ENCODE data around the gene SLC22A12. TPM values are rescaled to one million over a fixed set of nuclear protein-coding genes. Genes with fewer than 3 reads are reported as not detected.

The SLC22A12 gene
- total and polyA plus RNA-seq, 2 experiments from 2014 or later = not detected

DNA sequence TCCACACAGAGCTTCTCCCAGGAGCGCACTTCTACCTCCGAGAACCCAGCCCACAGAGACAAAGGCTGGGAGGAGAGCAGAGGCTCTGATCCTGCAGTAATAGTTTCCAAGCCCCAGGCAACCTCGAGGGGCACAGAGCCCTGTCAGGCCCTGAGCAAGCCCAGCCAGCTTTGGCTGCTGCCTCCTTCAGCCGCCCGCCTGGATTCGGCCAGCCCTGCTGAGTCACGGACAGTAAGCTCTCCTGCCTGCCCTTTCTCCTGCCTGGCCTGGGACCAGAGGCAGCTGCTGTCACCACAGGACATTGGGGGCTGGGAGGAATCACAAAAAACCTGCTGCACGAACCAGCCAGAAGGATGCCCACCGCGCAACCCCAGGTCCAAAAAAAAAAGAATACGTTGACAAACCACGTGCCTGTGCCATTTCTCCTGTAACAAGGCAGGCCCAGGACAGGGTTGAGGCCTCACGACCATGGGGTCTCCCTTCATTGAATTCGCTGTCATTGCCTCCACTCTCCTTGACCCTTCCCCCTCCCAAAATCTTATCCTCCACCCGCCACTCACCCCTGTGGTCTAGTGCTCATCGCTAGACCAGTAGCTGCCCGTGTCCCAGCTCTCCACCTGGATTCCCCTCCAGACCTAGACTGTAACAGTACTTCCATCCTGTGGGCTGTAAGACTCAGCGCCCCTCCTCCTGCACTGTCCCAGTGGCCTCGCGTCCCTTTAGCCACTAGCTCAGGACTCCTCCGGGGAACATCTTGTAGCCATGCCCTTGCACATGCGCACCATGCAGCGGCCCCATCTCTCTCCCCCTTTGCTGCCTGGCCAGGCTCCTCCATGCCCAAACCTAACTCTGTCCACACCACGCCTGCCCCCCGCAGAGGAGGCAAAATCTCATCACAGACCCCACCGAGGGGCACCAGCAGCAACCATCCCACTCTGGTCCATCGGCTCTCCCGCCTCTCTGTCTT is 7.4 kb upstream of the SLC22A12 start:
- Histone ChIP-seq H3K36me3 (no peaks in the 10 kb centered on the region), H3K27me3 (no peaks in the 10 kb centered on the region), H3K27ac (no peak overlapping the region), H3K9me3 (ENCODE audit: low read depth) (no peaks in the 10 kb centered on the region), H3K4me1 (ENCODE audit: low read depth) (no peaks in the 10 kb centered on the region), H3K4me3 (no peak overlapping the region)
- DNase-seq (ENCODE audit: low read depth in 1 of 2, low spot score in 1 of 2) = peak in 1 of 2 donors; percentile 54
- TF ChIP-seq, protein P1, sequence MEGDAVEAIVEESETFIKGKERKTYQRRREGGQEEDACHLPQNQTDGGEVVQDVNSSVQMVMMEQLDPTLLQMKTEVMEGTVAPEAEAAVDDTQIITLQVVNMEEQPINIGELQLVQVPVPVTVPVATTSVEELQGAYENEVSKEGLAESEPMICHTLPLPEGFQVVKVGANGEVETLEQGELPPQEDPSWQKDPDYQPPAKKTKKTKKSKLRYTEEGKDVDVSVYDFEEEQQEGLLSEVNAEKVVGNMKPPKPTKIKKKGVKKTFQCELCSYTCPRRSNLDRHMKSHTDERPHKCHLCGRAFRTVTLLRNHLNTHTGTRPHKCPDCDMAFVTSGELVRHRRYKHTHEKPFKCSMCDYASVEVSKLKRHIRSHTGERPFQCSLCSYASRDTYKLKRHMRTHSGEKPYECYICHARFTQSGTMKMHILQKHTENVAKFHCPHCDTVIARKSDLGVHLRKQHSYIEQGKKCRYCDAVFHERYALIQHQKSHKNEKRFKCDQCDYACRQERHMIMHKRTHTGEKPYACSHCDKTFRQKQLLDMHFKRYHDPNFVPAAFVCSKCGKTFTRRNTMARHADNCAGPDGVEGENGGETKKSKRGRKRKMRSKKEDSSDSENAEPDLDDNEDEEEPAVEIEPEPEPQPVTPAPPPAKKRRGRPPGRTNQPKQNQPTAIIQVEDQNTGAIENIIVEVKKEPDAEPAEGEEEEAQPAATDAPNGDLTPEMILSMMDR (IDR thresholded peaks at IDR 0.05; ENCODE audit: low read depth, low read length) = no peak

GRCh38 chr11:64585150-64585549 is 5.9 kb upstream of the SLC22A12 start:
- no peak for DNase-seq (ENCODE audit: low read depth in 1 of 2, low spot score in 1 of 2)
- Histone ChIP-seq H3K36me3 (no peaks in the 10 kb centered on the region), H3K27me3 (no peaks in the 10 kb centered on the region), H3K9me3 (ENCODE audit: low read depth) (no peaks in the 10 kb centered on the region), H3K27ac (no peak overlapping the region), H3K4me3 (no peak overlapping the region), H3K4me1 (ENCODE audit: low read depth) (no peaks in the 10 kb centered on the region)
- TF ChIP-seq, protein P1 (IDR thresholded peaks at IDR 0.05; ENCODE audit: low read depth, low read length) = no peak

DNA sequence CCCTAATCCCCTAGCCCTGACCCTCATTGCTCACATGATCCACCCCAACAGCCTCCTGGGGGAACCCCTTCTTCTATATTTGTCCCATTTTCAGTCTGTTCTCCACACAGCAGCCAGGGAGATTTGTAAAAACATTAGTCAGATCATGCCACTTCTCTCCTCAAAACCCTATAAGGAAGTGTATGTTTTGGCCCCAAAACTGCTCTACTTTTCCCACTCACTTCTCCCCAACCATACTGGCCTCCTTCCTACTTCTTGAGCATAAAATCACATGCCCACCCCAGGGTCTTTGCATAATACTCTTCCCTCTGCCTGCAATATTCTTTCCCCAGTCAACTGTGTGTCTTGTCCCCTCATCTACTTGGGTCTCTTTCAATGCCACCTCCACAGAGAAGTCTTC is 4.7 kb upstream of the SLC22A12 start:
- no peak overlapping the region for H3K4me3 ChIP-seq
- H3K36me3 ChIP-seq = no peaks in the 10 kb centered on the region
- H3K27ac ChIP-seq = no peak overlapping the region
- no peaks in the 10 kb centered on the region for H3K4me1 ChIP-seq (ENCODE audit: low read depth)
- no peaks in the 10 kb centered on the region for H3K27me3 ChIP-seq
- H3K9me3 ChIP-seq (ENCODE audit: low read depth) = no peaks in the 10 kb centered on the region
- no peak for DNase-seq (ENCODE audit: low read depth in 1 of 2, low spot score in 1 of 2)
- TF ChIP-seq, protein P1 (IDR thresholded peaks at IDR 0.05; ENCODE audit: low read depth, low read length) = no peak

GRCh38 chr11:64588701-64589100 is 2.3 kb upstream of the SLC22A12 start:
- H3K9me3 ChIP-seq (ENCODE audit: low read depth) = no peaks in the 10 kb centered on the region
- no peaks in the 10 kb centered on the region for H3K36me3 ChIP-seq
- TF ChIP-seq, protein P1 (IDR thresholded peaks at IDR 0.05; ENCODE audit: low read depth, low read length) = no peak
- H3K4me3 ChIP-seq = no peak overlapping the region
- H3K4me1 ChIP-seq (ENCODE audit: low read depth) = no peaks in the 10 kb centered on the region
- H3K27ac ChIP-seq = no peak overlapping the region
- H3K27me3 ChIP-seq = no peaks in the 10 kb centered on the region
- no peak for DNase-seq (ENCODE audit: low read depth in 1 of 2, low spot score in 1 of 2)

DNA sequence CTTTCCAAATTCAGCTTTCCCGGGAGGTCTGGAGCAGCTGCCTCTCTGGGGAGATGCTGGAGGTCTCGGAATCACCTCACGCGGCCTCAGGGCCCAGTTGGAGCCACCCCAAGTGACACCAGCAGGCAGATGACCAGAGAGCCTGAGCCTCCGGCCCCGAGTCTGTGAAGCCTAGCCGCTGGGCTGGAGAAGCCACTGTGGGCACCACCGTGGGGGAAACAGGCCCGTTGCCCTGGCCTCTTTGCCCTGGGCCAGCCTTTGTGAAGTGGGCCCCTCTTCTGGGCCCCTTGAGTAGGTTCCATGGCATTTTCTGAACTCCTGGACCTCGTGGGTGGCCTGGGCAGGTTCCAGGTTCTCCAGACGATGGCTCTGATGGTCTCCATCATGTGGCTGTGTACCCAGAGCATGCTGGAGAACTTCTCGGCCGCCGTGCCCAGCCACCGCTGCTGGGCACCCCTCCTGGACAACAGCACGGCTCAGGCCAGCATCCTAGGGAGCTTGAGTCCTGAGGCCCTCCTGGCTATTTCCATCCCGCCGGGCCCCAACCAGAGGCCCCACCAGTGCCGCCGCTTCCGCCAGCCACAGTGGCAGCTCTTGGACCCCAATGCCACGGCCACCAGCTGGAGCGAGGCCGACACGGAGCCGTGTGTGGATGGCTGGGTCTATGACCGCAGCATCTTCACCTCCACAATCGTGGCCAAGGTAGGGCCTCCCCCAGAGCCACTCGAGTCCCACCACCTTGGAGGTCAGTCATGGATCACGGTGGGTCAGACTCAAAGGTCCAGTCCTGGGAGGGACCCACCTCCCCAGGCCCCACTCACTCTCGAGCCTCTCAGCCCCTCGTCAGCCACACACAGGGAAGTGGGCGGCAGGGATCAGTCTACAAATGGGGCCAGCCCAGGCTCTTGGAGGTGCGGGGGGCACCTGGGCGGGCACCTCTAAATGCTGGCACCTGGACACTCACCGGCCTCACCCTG is 525 bp downstream of the SLC22A12 start:
- Histone ChIP-seq H3K9me3 (ENCODE audit: low read depth) (no peaks in the 10 kb centered on the region), H3K36me3 (no peaks in the 10 kb centered on the region), H3K27me3 (no peaks in the 10 kb centered on the region), H3K4me1 (ENCODE audit: low read depth) (no peaks in the 10 kb centered on the region), H3K4me3 (no peak overlapping the region), H3K27ac (no peak overlapping the region)
- TF ChIP-seq, protein P1 (IDR thresholded peaks at IDR 0.05; ENCODE audit: low read depth, low read length) = no peak
- DNase-seq (ENCODE audit: low read depth in 1 of 2, low spot score in 1 of 2) = no peak

Data from cardiac muscle cell (in vitro differentiated cells and primary cell).